GM12878 (cell line): ENCODE measurements around the gene YEATS2. TPM values are rescaled to one million over a fixed set of nuclear protein-coding genes. Genes with fewer than 3 reads are reported as not detected.

ENCODE experiments used
- ATAC-seq: fragments of 200-7000 bp; cut with Tn5 transposase; 3 replicates; pipeline ENCODE4 v1.9.1; 2020; ENCODE audit warnings: mild to moderate bottlenecking, moderate library complexity
- BruUV-seq: library from RNA; stranded (reverse); fragments of 400-500 nt; replicated peaks from 2 replicates; lab custom pipeline; 2021; lab: Mats Ljungman, UMichigan
- CTCF ChIA-PET: fragments of 300-600 bp; sonication (Branson Sonifier 250); formaldehyde crosslinking; extraction: SDS; loops from one replicate; lab custom pipeline; 2021; ENCODE audit warnings: inconsistent platforms; lab: Yijun Ruan, JAX
- POLR2A ChIA-PET: fragments of 350-600 bp; formaldehyde crosslinking; extraction: SDS; loops from one replicate; lab custom pipeline; 2021; ENCODE audit warnings: inconsistent platforms; lab: Charles Lee
- RAD21 ChIA-PET: fragments of 300-600 bp; sonication (Branson Sonifier 250); formaldehyde crosslinking; loops from one replicate; lab custom pipeline; 2023; ENCODE audit warnings: antibody characterized with exemption; ENCODE audit not compliant: unreplicated experiment; lab: Charles Lee
- SMC1A ChIA-PET: fragments of 300-600 bp; sonication (Branson Sonifier 250); formaldehyde crosslinking; loops from one replicate; lab custom pipeline; 2023; ENCODE audit not compliant: unreplicated experiment, uncharacterized antibody; lab: Charles Lee
- DNase-seq: peaks from one replicate; pipeline ENCODE4 v3.0.0-alpha.2; 2011; ENCODE audit warnings: low read depth, low spot score
- FAIRE-seq: peaks from 3 replicates; lab custom pipeline; 2011; peaks lifted over from hg19 to GRCh38; lab: Jason Lieb, UNC
- H2AFZ ChIP-seq: 2 replicates; pipeline ENCODE4 v1.6.0; 2011; ENCODE audit warnings: low read depth, low read length, control low read depth; ENCODE audit not compliant: control insufficient read depth
- H3K27ac ChIP-seq: 2 replicates; pipeline ENCODE4 v1.5.1; 2011; ENCODE audit warnings: control low read depth; ENCODE audit not compliant: control insufficient read depth, insufficient read depth
- H3K27me3 ChIP-seq, 2 experiments: replicated peaks in 1 of 2; 2 replicates each; pipeline versions ENCODE4 v1.6.0 to v1.6.1; 2011; ENCODE audit warnings: low read length in 1 of 2; ENCODE audit not compliant: control insufficient read depth in 2 of 2, insufficient read depth in 2 of 2
- H3K36me3 ChIP-seq, 2 experiments: 2 replicates each; pipeline ENCODE4 v1.5.1; 2011; ENCODE audit warnings: low read length in 1 of 2; ENCODE audit not compliant: control insufficient read depth in 2 of 2, insufficient read depth in 2 of 2
- H3K4me1 ChIP-seq: 2 replicates; pipeline ENCODE4 v1.6.1; 2011; ENCODE audit warnings: mild to moderate bottlenecking, low read length, moderate library complexity, mixed read lengths; ENCODE audit not compliant: control insufficient read depth, insufficient read depth
- H3K4me2 ChIP-seq: 2 replicates; pipeline ENCODE4 v1.6.0; 2011; ENCODE audit warnings: control low read depth; ENCODE audit not compliant: control insufficient read depth, insufficient read depth
- H3K4me3 ChIP-seq: fragments of 200-600 bp; sonication (generic); 2 replicates; pipeline ENCODE4 v1.5.1; 2016
- H3K79me2 ChIP-seq: 2 replicates; pipeline ENCODE4 v1.6.0; 2011; ENCODE audit warnings: low read length; ENCODE audit not compliant: control insufficient read depth, insufficient read depth
- H3K9ac ChIP-seq: 2 replicates; pipeline ENCODE4 v1.8.0; 2011; ENCODE audit warnings: low read length, control low read depth, mixed read lengths; ENCODE audit not compliant: control insufficient read depth, insufficient read depth
- H3K9me3 ChIP-seq: replicated peaks from 3 replicates; pipeline ENCODE4 v1.5.1; 2011; ENCODE audit warnings: mild to moderate bottlenecking, low read length; ENCODE audit not compliant: control insufficient read depth, insufficient read depth
- H4K20me1 ChIP-seq: 2 replicates; pipeline ENCODE4 v1.6.0; 2011; ENCODE audit not compliant: control insufficient read depth, insufficient read depth
- ATF7 ChIP-seq: fragments of 450-650 bp; IDR thresholded peaks from 2 replicates; pipeline ENCODE4 v1.6.1; 2016; ENCODE audit warnings: low read depth, mild to moderate bottlenecking
- CEBPB ChIP-seq, 2 experiments: fragments of 150-350 bp in 1 of 2; IDR thresholded peaks; 2 replicates each; pipeline ENCODE4 v1.6.1; 2012 to 2014; ENCODE audit warnings: low read depth in 2 of 2, low read length in 2 of 2, borderline replicate concordance in 1 of 2, inconsistent platforms in 1 of 2
- CHD1 ChIP-seq: IDR thresholded peaks from 2 replicates; pipeline ENCODE4 v1.6.1; 2012; ENCODE audit warnings: low read depth, low read length, improper control_type of control experiment
- EP300 ChIP-seq, 2 experiments: fragments of 150-350 bp in 1 of 2; IDR thresholded peaks; 2 replicates each; pipeline ENCODE4 v1.6.1; 2011 to 2012; ENCODE audit warnings: low read depth in 2 of 2, low read length in 2 of 2, borderline replicate concordance in 1 of 2, improper control_type of control experiment in 1 of 2, inconsistent platforms in 1 of 2; ENCODE audit not compliant: control insufficient read depth in 1 of 2
- GATAD2B ChIP-seq: fragments of 450-650 bp; conservative IDR thresholded peaks from 2 replicates; pipeline ENCODE4 v1.6.1; 2017; ENCODE audit warnings: low read depth, mild to moderate bottlenecking, moderate library complexity
- MTA3 ChIP-seq: IDR thresholded peaks from 2 replicates; pipeline ENCODE4 v1.6.1; 2012; ENCODE audit warnings: low read length, inconsistent platforms, borderline replicate concordance
- MXI1 ChIP-seq: fragments of 150-350 bp; IDR thresholded peaks from 2 replicates; pipeline ENCODE4 v1.6.1; 2011; ENCODE audit warnings: low read depth, mild to moderate bottlenecking, inconsistent platforms, low read length, improper control_type of control experiment
- MYB ChIP-seq: fragments of 150-350 bp; IDR thresholded peaks from 2 replicates; pipeline ENCODE4 v1.6.1; 2014; ENCODE audit warnings: mild to moderate bottlenecking, low read depth, low read length, borderline replicate concordance
- RUNX3 ChIP-seq: IDR thresholded peaks from 2 replicates; pipeline ENCODE4 v1.6.1; 2012; ENCODE audit warnings: low read length, inconsistent platforms
- SUPT20H ChIP-seq: IDR thresholded peaks from 2 replicates; pipeline ENCODE4 v1.6.1; 2011; ENCODE audit warnings: low read depth, mild to moderate bottlenecking, low read length, moderate library complexity, borderline replicate concordance; ENCODE audit not compliant: control insufficient read depth
- TBL1XR1 ChIP-seq: IDR thresholded peaks from 2 replicates; pipeline ENCODE4 v1.6.1; 2012; ENCODE audit warnings: low read depth, low read length, improper control_type of control experiment
- TCF7 ChIP-seq: IDR thresholded peaks from 2 replicates; pipeline ENCODE4 v1.6.1; 2014; ENCODE audit warnings: antibody characterized with exemption, borderline replicate concordance
- YBX1 ChIP-seq: fragments of 450-650 bp; IDR thresholded peaks from 2 replicates; pipeline ENCODE4 v1.6.1; 2016; ENCODE audit warnings: antibody characterized with exemption
- YY1 ChIP-seq: IDR thresholded peaks from 2 replicates; pipeline ENCODE4 v1.6.1; 2011; ENCODE audit warnings: low read depth, mild to moderate bottlenecking, low read length
- ZNF24 ChIP-seq: fragments of 450-650 bp; IDR thresholded peaks from 2 replicates; pipeline ENCODE4 v1.6.1; 2017; ENCODE audit warnings: antibody characterized with exemption, mild to moderate bottlenecking
- ZSCAN29 ChIP-seq: fragments of 450-650 bp; IDR thresholded peaks from 2 replicates; pipeline ENCODE4 v1.6.1; 2017; ENCODE audit warnings: mild to moderate bottlenecking, moderate library complexity
- WGBS: methylation state at CpG from one replicate; pipeline ENCODE4 v1.1.6; 2016; ENCODE audit warnings: low lambda C conversion rate; ENCODE audit not compliant: insufficient replicate concordance, insufficient coverage; ENCODE audit errors: missing lambda C conversion rate; 5-methylcytosine and 5-hydroxymethylcytosine counted together
- in situ Hi-C: fragments of 300-500 bp; cut with MboI; formaldehyde crosslinking; loops from 9 replicates; pipeline ENCODE4 v1.14.3; 2018; ENCODE audit warnings: mixed read lengths
- intact Hi-C: fragments of 100-400 bp; cut with micrococcal nuclease; formaldehyde crosslinking; loops from one replicate; pipeline ENCODE4 v1.14.2; 2022; ENCODE audit not compliant: unreplicated experiment
- polyA plus RNA-seq, 11 experiments: library from polyadenylated mRNA; depleted of rRNA in 4 of 11; unstranded in 6 of 11; stranded (reverse) in 5 of 11; fragments of >200 nt; fragmentation: Nextera tagmentation in 4 of 11; fragmentation: Illumina TruSeq in 1 of 11; extraction: Ambion mirVana in 4 of 11; extraction: Trizol in 1 of 11; gene quantifications; 1 replicate in 1 of 11; 2 replicates in 10 of 11; pipeline versions ENCODE4 v1.2.1 to v1.2.3, GENCODE V29; 2011 to 2016; ENCODE audit warnings: inconsistent platforms in 2 of 11, missing spikeins in 2 of 11, low read depth in 1 of 11
- total RNA-seq, 4 experiments: library from RNA; depleted of rRNA in 3 of 4; stranded (reverse); fragments of >200 nt in 3 of 4; fragmentation: Illumina TruSeq in 1 of 4; extraction: Trizol in 1 of 4; gene quantifications; 2 replicates each; pipeline versions ENCODE4 v1.2.1 to v1.2.3, GENCODE V29; 2013 to 2021
- TF ChIP-seq, protein P1 (sequence below): fragments of 450-650 bp; IDR thresholded peaks from 2 replicates; pipeline ENCODE4 v1.6.1; 2017; ENCODE audit warnings: mild to moderate bottlenecking, low read depth, inconsistent platforms; ENCODE audit not compliant: poor library complexity, severe bottlenecking
- TF ChIP-seq, protein P2 (sequence below): IDR thresholded peaks from 2 replicates; pipeline ENCODE4 v1.6.1; 2012; ENCODE audit warnings: low read length, inconsistent platforms
- TF ChIP-seq, protein P3 (sequence below): IDR thresholded peaks from 2 replicates; pipeline ENCODE4 v1.6.1; 2012; ENCODE audit warnings: low read depth, low read length, improper control_type of control experiment
- TF ChIP-seq, protein P4 (sequence below): IDR thresholded peaks from 2 replicates; pipeline ENCODE4 v1.6.1; 2011; ENCODE audit warnings: borderline replicate concordance, low read depth, mild to moderate bottlenecking, moderate library complexity, mixed read lengths, low read length; ENCODE audit not compliant: insufficient read depth; ENCODE audit errors: extremely low read length

YEATS2 gene
- total and polyA plus RNA-seq, 10 of the 15 experiments (the other 5 are each of a cell fraction or from before 2014, with no cell fraction given): 1.9 to 65.3 (median 25.8) TPM

DNA sequence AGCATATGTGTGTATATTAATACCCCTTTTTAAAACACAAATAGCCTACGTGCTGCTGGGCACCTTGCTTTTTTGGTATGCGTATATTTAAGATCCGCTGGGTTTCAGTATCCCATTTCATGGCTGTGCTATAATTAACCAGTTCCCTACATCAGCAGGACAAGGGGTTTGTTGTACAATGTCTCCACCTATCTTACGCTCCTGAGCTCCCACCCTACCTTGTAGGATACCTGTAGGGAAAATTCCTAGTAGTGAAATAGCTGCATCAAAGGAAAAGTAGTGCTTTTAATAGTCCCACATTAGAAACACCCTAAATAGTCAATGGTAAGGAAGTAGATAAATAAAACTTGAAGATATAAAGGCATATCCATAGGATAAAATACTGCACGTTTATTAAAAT, 126.4 kb downstream of the YEATS2 start:
- ChIA-PET POLR2A (no interaction called here), SMC1A (no interaction called here), CTCF (interaction anchor here (0.6 kb wide), 1 partner anchor 413 kb away, joined by 3 read pairs; no protein-coding TSS in a partner anchor), RAD21 (no interaction called here)
- ATAC-seq: no peak
- Histone ChIP-seq H3K27ac (no peak overlapping the region), H2AFZ (no peak overlapping the region), H3K36me3 (no peaks in the 10 kb centered on the region), H3K9me3 (no peaks in the 10 kb centered on the region), H3K4me3 (0 out of 2 replicates have a peak overlapping the region, but pooled peaks have one; percentile 66), H3K4me1 (peaks cover 10% of the 10 kb centered on the region), H3K9ac (no peak overlapping the region), H3K79me2 (no peaks in the 10 kb centered on the region), H4K20me1 (no peaks in the 10 kb centered on the region), H3K27me3 (no peaks in the 10 kb centered on the region), H3K4me2 (peak overlapping the region; percentile 96)
- no peak for FAIRE-seq
- BruUV-seq: no TSS peak
- no peak for TF ChIP-seq TCF7
- no peak for TF ChIP-seq ZNF24
- TF ChIP-seq SUPT20H: no peak
- TF ChIP-seq TBL1XR1: no peak
- no peak for TF ChIP-seq CHD1
- TF ChIP-seq YY1: no peak
- TF ChIP-seq MYB: no peak
- TF ChIP-seq, protein P1, sequence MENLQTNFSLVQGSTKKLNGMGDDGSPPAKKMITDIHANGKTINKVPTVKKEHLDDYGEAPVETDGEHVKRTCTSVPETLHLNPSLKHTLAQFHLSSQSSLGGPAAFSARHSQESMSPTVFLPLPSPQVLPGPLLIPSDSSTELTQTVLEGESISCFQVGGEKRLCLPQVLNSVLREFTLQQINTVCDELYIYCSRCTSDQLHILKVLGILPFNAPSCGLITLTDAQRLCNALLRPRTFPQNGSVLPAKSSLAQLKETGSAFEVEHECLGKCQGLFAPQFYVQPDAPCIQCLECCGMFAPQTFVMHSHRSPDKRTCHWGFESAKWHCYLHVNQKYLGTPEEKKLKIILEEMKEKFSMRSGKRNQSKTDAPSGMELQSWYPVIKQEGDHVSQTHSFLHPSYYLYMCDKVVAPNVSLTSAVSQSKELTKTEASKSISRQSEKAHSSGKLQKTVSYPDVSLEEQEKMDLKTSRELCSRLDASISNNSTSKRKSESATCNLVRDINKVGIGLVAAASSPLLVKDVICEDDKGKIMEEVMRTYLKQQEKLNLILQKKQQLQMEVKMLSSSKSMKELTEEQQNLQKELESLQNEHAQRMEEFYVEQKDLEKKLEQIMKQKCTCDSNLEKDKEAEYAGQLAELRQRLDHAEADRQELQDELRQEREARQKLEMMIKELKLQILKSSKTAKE: no peak
- TF ChIP-seq, protein P2, sequence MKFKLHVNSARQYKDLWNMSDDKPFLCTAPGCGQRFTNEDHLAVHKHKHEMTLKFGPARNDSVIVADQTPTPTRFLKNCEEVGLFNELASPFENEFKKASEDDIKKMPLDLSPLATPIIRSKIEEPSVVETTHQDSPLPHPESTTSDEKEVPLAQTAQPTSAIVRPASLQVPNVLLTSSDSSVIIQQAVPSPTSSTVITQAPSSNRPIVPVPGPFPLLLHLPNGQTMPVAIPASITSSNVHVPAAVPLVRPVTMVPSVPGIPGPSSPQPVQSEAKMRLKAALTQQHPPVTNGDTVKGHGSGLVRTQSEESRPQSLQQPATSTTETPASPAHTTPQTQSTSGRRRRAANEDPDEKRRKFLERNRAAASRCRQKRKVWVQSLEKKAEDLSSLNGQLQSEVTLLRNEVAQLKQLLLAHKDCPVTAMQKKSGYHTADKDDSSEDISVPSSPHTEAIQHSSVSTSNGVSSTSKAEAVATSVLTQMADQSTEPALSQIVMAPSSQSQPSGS: no peak
- no peak for TF ChIP-seq MTA3
- TF ChIP-seq MXI1: no peak
- TF ChIP-seq, protein P3, sequence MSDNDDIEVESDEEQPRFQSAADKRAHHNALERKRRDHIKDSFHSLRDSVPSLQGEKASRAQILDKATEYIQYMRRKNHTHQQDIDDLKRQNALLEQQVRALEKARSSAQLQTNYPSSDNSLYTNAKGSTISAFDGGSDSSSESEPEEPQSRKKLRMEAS: no peak
- TF ChIP-seq CEBPB (IDR thresholded peaks at IDR 0.05; ENCODE audit: borderline replicate concordance in 1 of 2, low read depth in 2 of 2, low read length in 2 of 2): no peak
- no peak for TF ChIP-seq ZSCAN29
- TF ChIP-seq, protein P4, sequence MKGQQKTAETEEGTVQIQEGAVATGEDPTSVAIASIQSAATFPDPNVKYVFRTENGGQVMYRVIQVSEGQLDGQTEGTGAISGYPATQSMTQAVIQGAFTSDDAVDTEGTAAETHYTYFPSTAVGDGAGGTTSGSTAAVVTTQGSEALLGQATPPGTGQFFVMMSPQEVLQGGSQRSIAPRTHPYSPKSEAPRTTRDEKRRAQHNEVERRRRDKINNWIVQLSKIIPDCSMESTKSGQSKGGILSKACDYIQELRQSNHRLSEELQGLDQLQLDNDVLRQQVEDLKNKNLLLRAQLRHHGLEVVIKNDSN: no peak
- no peak for TF ChIP-seq RUNX3
- TF ChIP-seq GATAD2B: no peak
- no peak for TF ChIP-seq YBX1
- TF ChIP-seq EP300 (IDR thresholded peaks at IDR 0.05; ENCODE audit: borderline replicate concordance in 1 of 2, control insufficient read depth in 1 of 2, low read depth in 2 of 2, low read length in 2 of 2): no peak
- no peak for TF ChIP-seq ATF7
- 80% methylated on average over 5 of the region's 5 CpGs for WGBS
- intact Hi-C loops (no loop called here), in situ Hi-C loops (no loop called here)
- DNase-seq: no peak
